K562 (cell line): Measurements from ENCODE around the gene MDC1. TPM values are rescaled to one million over a fixed set of nuclear protein-coding genes. Genes with fewer than 3 reads are reported as not detected.
A peak's percentile ranks its signal among the peaks of the same experiment; 100 is the strongest.

Experiments
- CXXC5 ChIP-seq: fragments of 250-450 bp; sonication (Bioruptor Pico); IDR thresholded peaks from 2 replicates; pipeline ENCODE4 v1.8.0; 2022; ENCODE audit warnings: inconsistent platforms, mild to moderate bottlenecking, moderate library complexity
- DDX20 ChIP-seq: fragments of 450-650 bp; IDR thresholded peaks from 2 replicates; pipeline ENCODE4 v1.6.1; 2016; ENCODE audit warnings: missing genetic modification characterization, low read depth, mild to moderate bottlenecking, missing compliant biosample characterization, moderate library complexity
- FOSL1 ChIP-seq: fragments of 200-800 bp; sonication (Bioruptor generic); conservative IDR thresholded peaks from 2 replicates; pipeline ENCODE4 v1.6.1; 2016; ENCODE audit warnings: missing genetic modification characterization, missing compliant biosample characterization
- JUND ChIP-seq, 2 experiments: IDR thresholded peaks; 2 replicates in 1 of 2; 3 replicates in 1 of 2; pipeline ENCODE4 v1.6.1; 2011; ENCODE audit warnings: borderline replicate concordance in 2 of 2, low read depth in 2 of 2, low read length in 2 of 2, improper control_type of control experiment in 1 of 2, missing biosample characterization in 1 of 2, missing genetic modification characterization in 1 of 2, missing genetic modification reagents in 1 of 2
- KDM2B ChIP-seq: fragments of 250-450 bp; sonication (Bioruptor Pico); IDR thresholded peaks from 2 replicates; pipeline ENCODE4 v1.8.0; 2021; ENCODE audit warnings: mild to moderate bottlenecking, moderate library complexity
- NFIX ChIP-seq: fragments of 250-450 bp; sonication (Bioruptor Pico); IDR thresholded peaks from 2 replicates; pipeline ENCODE4 v1.4.0; 2020; ENCODE audit warnings: low read depth, mild to moderate bottlenecking, moderate library complexity
- NR2C2 ChIP-seq, 2 experiments: fragments of 200-800 bp in 1 of 2; sonication (Bioruptor generic) in 1 of 2; sonication (generic) in 1 of 2; formaldehyde crosslinking in 1 of 2; IDR thresholded peaks; 2 replicates each; pipeline versions ENCODE4 v1.6.1 to v1.8.0; 2016 to 2022; ENCODE audit warnings: mild to moderate bottlenecking in 1 of 2, missing compliant biosample characterization in 1 of 2, missing genetic modification characterization in 1 of 2, missing genetic modification reagents in 1 of 2
- PTRF ChIP-seq: fragments of 450-650 bp; IDR thresholded peaks from 2 replicates; pipeline ENCODE4 v1.6.1; 2016; ENCODE audit warnings: mild to moderate bottlenecking, missing genetic modification characterization, missing compliant biosample characterization
- RBBP5 ChIP-seq: fragments of 200-600 bp; sonication (generic); IDR thresholded peaks from 2 replicates; pipeline ENCODE4 v1.6.1; 2012; ENCODE audit warnings: borderline replicate concordance, mild to moderate bottlenecking, low read length, control low read depth, inconsistent platforms; ENCODE audit not compliant: insufficient read depth, poor library complexity, severe bottlenecking
- SPI1 ChIP-seq: IDR thresholded peaks from 2 replicates; pipeline ENCODE4 v1.6.1; 2011; ENCODE audit warnings: low read depth, low read length, control low read depth, borderline replicate concordance
- ZFP1 ChIP-seq: fragments of 450-650 bp; formaldehyde crosslinking; IDR thresholded peaks from 2 replicates; pipeline ENCODE4 v1.4.0; 2020; ENCODE audit warnings: mild to moderate bottlenecking, mixed read lengths
- ZKSCAN8 ChIP-seq: fragments of 200-800 bp; sonication (Bioruptor generic); IDR thresholded peaks from 2 replicates; pipeline ENCODE4 v1.6.1; 2016; ENCODE audit warnings: missing genetic modification characterization, missing compliant biosample characterization
- ZNF175 ChIP-seq: fragments of 200-800 bp; sonication (Bioruptor generic); IDR thresholded peaks from 2 replicates; pipeline ENCODE4 v1.6.1; 2016; ENCODE audit warnings: low read depth, mild to moderate bottlenecking, missing genetic modification characterization, missing compliant biosample characterization
- ZNF197 ChIP-seq: fragments of 200-800 bp; sonication (Bioruptor generic); IDR thresholded peaks from 2 replicates; pipeline ENCODE4 v1.6.1; 2016; ENCODE audit warnings: low read depth, missing genetic modification characterization, missing compliant biosample characterization
- ZNF592 ChIP-seq: fragments of 450-650 bp; IDR thresholded peaks from 2 replicates; pipeline ENCODE4 v1.6.1; 2017; ENCODE audit warnings: antibody characterized with exemption, mild to moderate bottlenecking
- ZNF639 ChIP-seq, 2 experiments: fragments of 200-800 bp in 1 of 2; sonication (Bioruptor generic) in 1 of 2; sonication (generic) in 1 of 2; formaldehyde crosslinking in 1 of 2; IDR thresholded peaks in 1 of 2; conservative IDR thresholded peaks in 1 of 2; 2 replicates each; pipeline versions ENCODE4 v1.5.0 to v1.6.1; 2016 to 2020; ENCODE audit warnings: missing compliant biosample characterization in 1 of 2, missing genetic modification characterization in 1 of 2, missing genetic modification reagents in 1 of 2
- ZSCAN29 ChIP-seq: fragments of 450-650 bp; IDR thresholded peaks from 2 replicates; pipeline ENCODE4 v1.6.1; 2017
- polyA plus RNA-seq, 8 experiments: library from polyadenylated mRNA; depleted of rRNA in 4 of 8; stranded (reverse) in 5 of 8; unstranded in 3 of 8; fragments of >200 nt; fragmentation: Nextera tagmentation in 2 of 8; fragmentation: Illumina TruSeq in 1 of 8; extraction: Ambion mirVana in 2 of 8; extraction: Trizol in 1 of 8; gene quantifications; 2 replicates each; pipeline versions ENCODE4 v1.2.1 to v1.2.3, GENCODE V29; 2011 to 2014; ENCODE audit warnings: inconsistent platforms in 1 of 8, missing spikeins in 1 of 8
- total RNA-seq, 7 experiments: library from RNA; depleted of rRNA in 6 of 7; stranded (reverse); fragments of >200 nt in 6 of 7; fragmentation: Illumina TruSeq in 2 of 7; extraction: Trizol in 2 of 7; gene quantifications; 2 replicates each; pipeline versions ENCODE4 v1.2.1 to v1.2.3, GENCODE V29; 2011 to 2021; ENCODE audit warnings: low replicate concordance in 1 of 7

MDC1 gene
- total and polyA plus RNA-seq, 9 of the 15 experiments (the other 6 are each of a cell fraction or from before 2014, with no cell fraction given), result 8.2 to 114 (median 20.0) TPM

- TF ChIP-seq ZNF639 (CRISPR knock-in tag; conservative IDR thresholded peaks at IDR 0.05 in 1 of 2, IDR thresholded peaks at IDR 0.05 in 1 of 2) (peak in 1 of 2 experiments; percentile 68; a peak in 1 of 4 replicates), ZNF197 (CRISPR knock-in tag) (0 out of 2 replicates have a peak, but pooled peaks have one; percentile 67), PTRF (0 out of 2 replicates have a peak, but pooled peaks have one; percentile 35), ZSCAN29 (no peak), ZFP1 (CRISPR knock-in tag) (no peak), DDX20 (tag) (0 out of 2 replicates have a peak, but pooled peaks have one; percentile 17), FOSL1 (tag) (peak; percentile 35; the same call in 1 of the 2 replicates), NR2C2 (CRISPR knock-in tag; IDR thresholded peaks at IDR 0.05) (no peak), NR2C2 (tag; IDR thresholded peaks at IDR 0.05) (peak; percentile 39; the same call in 1 of the 2 replicates), JUND (IDR thresholded peaks at IDR 0.05; ENCODE audit: borderline replicate concordance, low read depth, low read length) (no peak), JUND (tag; IDR thresholded peaks at IDR 0.05; ENCODE audit: borderline replicate concordance, low read depth, low read length) (peak; percentile 23; the same call in 1 of the 3 replicates), ZNF592 (peak; percentile 61; the same call in 1 of the 2 replicates), CXXC5 (CRISPR knock-in tag) (peak; percentile 9; the same call in 1 of the 2 replicates), NFIX (no peak), ZNF175 (CRISPR knock-in tag) (peak; percentile 88), KDM2B (CRISPR knock-in tag) (no peak), RBBP5 (peak; percentile 6), SPI1 (peak; percentile 85), ZKSCAN8 (CRISPR knock-in tag) (peak; percentile 44; the same call in 1 of the 2 replicates)
- TF ChIP-seq, all 486 proteins: peak for 25
These were observed 35.3 kb upstream of the MDC1 start (continued) for GRCh38 chr6:30752157-30752927.
